PFSK-1 (cell line): Measurements from ENCODE around the gene TCF7L1.

Experiments
- FOXP2 ChIP-seq: optimal IDR thresholded peaks from 2 replicates; pipeline ENCODE3; 2011; ENCODE audit warnings: borderline replicate concordance, control low read depth, inconsistent platforms; ENCODE audit not compliant: insufficient read depth; ENCODE audit errors: extremely low read length, extremely low read depth
- POLR2AphosphoS5 ChIP-seq: IDR thresholded peaks from 2 replicates; pipeline ENCODE4 v1.6.1; 2012; ENCODE audit warnings: low read depth, mild to moderate bottlenecking, control low read depth, low read length, moderate library complexity
- TAF1 ChIP-seq: IDR thresholded peaks from 2 replicates; pipeline ENCODE4 v1.6.1; 2012; ENCODE audit warnings: low read length, control low read depth, borderline replicate concordance; ENCODE audit not compliant: insufficient read depth
- TF ChIP-seq, protein P1 (sequence below), 2 experiments: IDR thresholded peaks; 2 replicates each; pipeline versions ENCODE4 v1.6.1 to v1.8.0; 2011 to 2012; ENCODE audit warnings: low read depth in 2 of 2, low read length in 2 of 2, control low read depth in 1 of 2, inconsistent platforms in 1 of 2, mild to moderate bottlenecking in 1 of 2, moderate library complexity in 1 of 2; ENCODE audit not compliant: insufficient read depth in 1 of 2

DNA sequence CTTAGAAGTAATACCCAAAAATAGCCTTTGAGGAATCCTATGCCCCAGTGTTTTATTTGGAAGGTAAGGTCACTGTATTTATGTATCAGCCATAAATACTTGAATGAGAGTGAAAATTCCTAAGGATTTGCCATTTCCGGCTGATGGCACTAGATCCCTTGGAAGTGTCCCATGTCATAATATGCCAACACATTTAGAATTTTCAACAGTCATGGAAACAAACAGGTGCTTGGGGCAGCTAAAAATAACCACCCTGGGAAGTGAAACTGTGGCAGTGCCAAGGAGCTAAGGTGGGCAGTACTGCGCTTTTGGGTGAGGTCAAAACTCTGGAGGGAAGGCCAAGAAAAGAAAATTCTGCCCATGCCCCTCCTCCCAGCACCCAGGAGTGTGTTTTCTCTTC lies 80.2 kb downstream of the TCF7L1 start:
- TF ChIP-seq POLR2AphosphoS5 (no peak), TAF1 (no peak), FOXP2 (no peak)
- TF ChIP-seq, protein P1, sequence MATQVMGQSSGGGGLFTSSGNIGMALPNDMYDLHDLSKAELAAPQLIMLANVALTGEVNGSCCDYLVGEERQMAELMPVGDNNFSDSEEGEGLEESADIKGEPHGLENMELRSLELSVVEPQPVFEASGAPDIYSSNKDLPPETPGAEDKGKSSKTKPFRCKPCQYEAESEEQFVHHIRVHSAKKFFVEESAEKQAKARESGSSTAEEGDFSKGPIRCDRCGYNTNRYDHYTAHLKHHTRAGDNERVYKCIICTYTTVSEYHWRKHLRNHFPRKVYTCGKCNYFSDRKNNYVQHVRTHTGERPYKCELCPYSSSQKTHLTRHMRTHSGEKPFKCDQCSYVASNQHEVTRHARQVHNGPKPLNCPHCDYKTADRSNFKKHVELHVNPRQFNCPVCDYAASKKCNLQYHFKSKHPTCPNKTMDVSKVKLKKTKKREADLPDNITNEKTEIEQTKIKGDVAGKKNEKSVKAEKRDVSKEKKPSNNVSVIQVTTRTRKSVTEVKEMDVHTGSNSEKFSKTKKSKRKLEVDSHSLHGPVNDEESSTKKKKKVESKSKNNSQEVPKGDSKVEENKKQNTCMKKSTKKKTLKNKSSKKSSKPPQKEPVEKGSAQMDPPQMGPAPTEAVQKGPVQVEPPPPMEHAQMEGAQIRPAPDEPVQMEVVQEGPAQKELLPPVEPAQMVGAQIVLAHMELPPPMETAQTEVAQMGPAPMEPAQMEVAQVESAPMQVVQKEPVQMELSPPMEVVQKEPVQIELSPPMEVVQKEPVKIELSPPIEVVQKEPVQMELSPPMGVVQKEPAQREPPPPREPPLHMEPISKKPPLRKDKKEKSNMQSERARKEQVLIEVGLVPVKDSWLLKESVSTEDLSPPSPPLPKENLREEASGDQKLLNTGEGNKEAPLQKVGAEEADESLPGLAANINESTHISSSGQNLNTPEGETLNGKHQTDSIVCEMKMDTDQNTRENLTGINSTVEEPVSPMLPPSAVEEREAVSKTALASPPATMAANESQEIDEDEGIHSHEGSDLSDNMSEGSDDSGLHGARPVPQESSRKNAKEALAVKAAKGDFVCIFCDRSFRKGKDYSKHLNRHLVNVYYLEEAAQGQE (IDR thresholded peaks at IDR 0.05; ENCODE audit: insufficient read depth in 1 of 2, low read depth in 2 of 2, low read length in 2 of 2): no peak
